Measurements from ENCODE around the gene BHMT. TPM values are rescaled to one million over a fixed set of nuclear protein-coding genes. Genes with fewer than 3 reads are reported as not detected.

BHMT gene
- total RNA-seq, 1 donor from 2014 or later = 0.34 TPM

GRCh38 chr5:79112703-79113058, 1.1 kb downstream of the BHMT start:
- no peak for DNase-seq (ENCODE audit: extremely low spot score, unreplicated experiment)
- H3K4me1 Mint-ChIP-seq (ENCODE audit: unreplicated experiment) = peaks cover 3% of the 10 kb centered on the region
- H3K9me3 Mint-ChIP-seq = no peaks in the 10 kb centered on the region
- TF ChIP-seq, protein P1, sequence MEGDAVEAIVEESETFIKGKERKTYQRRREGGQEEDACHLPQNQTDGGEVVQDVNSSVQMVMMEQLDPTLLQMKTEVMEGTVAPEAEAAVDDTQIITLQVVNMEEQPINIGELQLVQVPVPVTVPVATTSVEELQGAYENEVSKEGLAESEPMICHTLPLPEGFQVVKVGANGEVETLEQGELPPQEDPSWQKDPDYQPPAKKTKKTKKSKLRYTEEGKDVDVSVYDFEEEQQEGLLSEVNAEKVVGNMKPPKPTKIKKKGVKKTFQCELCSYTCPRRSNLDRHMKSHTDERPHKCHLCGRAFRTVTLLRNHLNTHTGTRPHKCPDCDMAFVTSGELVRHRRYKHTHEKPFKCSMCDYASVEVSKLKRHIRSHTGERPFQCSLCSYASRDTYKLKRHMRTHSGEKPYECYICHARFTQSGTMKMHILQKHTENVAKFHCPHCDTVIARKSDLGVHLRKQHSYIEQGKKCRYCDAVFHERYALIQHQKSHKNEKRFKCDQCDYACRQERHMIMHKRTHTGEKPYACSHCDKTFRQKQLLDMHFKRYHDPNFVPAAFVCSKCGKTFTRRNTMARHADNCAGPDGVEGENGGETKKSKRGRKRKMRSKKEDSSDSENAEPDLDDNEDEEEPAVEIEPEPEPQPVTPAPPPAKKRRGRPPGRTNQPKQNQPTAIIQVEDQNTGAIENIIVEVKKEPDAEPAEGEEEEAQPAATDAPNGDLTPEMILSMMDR (conservative IDR thresholded peaks at IDR 0.05) = no peak
- no peak overlapping the region for H3K4me3 Mint-ChIP-seq
- H3K27me3 Mint-ChIP-seq = peaks cover 80% of the 10 kb centered on the region
- H3K27ac Mint-ChIP-seq = no peak overlapping the region
- H3K36me3 Mint-ChIP-seq = peaks cover 3% of the 10 kb centered on the region

DNA sequence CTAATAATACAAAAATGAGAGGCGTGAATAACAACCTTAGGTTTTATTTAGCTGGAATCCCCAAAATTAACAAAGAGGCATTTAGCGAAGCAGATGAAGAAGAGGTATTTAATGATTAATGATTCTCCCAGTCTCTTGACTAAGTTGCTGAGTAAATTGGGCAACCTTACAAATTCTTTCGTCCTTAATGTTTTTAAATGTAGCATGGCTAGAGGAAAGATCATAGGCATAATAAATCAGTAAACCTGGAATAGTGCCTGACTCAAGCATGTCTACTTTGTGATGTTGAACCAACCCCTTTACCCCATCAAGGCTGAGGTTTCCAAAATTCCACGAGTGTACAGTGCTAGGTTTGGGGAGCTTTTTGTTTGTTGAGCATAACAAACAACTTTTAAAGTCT, 7.9 kb downstream of the BHMT start:
- peaks cover 22% of the 10 kb centered on the region for H3K27me3 Mint-ChIP-seq
- no peak for DNase-seq (ENCODE audit: extremely low spot score, unreplicated experiment)
- H3K4me1 Mint-ChIP-seq (ENCODE audit: unreplicated experiment) = no peaks in the 10 kb centered on the region
- TF ChIP-seq, protein P1 (conservative IDR thresholded peaks at IDR 0.05) = no peak
- H3K36me3 Mint-ChIP-seq = no peaks in the 10 kb centered on the region
- no peak overlapping the region for H3K4me3 Mint-ChIP-seq
- no peaks in the 10 kb centered on the region for H3K9me3 Mint-ChIP-seq
- H3K27ac Mint-ChIP-seq = no peak overlapping the region

- DNase-seq (ENCODE audit: extremely low spot score, unreplicated experiment) = no peak
- H3K4me1 Mint-ChIP-seq (ENCODE audit: unreplicated experiment) = no peaks in the 10 kb centered on the region
- H3K9me3 Mint-ChIP-seq = no peaks in the 10 kb centered on the region
- no peak overlapping the region for H3K27ac Mint-ChIP-seq
- peaks cover 14% of the 10 kb centered on the region for H3K27me3 Mint-ChIP-seq
- no peak overlapping the region for H3K4me3 Mint-ChIP-seq
- TF ChIP-seq, protein P1 (conservative IDR thresholded peaks at IDR 0.05) = no peak
- no peaks in the 10 kb centered on the region for H3K36me3 Mint-ChIP-seq
These were observed 8.6 kb downstream of the BHMT start for GRCh38 chr5:79120221-79120620.

DNA sequence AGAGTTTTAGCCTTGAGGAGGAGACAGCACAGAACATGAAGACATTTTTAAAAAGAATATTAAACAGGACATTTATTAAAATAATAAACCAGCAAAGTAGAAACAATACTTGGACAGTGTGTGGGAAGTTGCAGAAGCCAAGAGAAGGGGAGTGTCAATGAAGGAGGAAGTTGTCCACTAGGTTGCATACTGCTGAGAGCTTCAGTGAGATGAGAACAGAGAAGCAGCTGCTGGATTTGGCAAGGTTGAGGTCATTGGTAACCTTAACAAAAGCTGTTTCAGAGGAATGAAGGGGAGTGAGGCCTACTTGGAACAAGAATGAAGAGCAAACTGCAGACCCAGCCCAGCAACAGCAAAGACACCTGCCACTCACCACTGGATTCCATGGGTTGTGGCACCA, 11.4 kb downstream of the BHMT start:
- Mint-ChIP-seq H3K4me3 (no peak overlapping the region), H3K27ac (no peak overlapping the region), H3K4me1 (ENCODE audit: unreplicated experiment) (no peaks in the 10 kb centered on the region), H3K27me3 (peaks cover 4% of the 10 kb centered on the region), H3K36me3 (no peaks in the 10 kb centered on the region), H3K9me3 (no peaks in the 10 kb centered on the region)
- no peak for DNase-seq (ENCODE audit: extremely low spot score, unreplicated experiment)
- TF ChIP-seq, protein P1 (conservative IDR thresholded peaks at IDR 0.05) = no peak

DNA sequence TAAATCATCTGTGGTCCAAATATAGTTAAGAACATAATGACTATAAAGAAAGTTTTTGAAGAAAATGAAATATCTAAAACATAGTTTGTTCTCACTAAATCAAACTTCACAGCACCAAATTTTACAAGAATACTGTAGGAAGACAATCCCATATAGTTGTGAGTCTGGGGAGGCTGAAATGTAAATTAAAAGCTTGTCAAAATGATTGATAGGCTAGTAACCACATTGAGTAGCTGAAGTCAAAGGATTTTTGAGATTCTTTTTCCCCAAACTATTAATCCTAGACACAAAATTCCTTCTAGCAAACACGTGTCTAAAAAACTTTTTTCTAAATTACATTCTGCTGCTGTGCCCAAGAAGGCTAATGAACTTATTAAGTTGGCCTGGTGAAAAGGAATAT, 13.0 kb downstream of the BHMT start:
- no peaks in the 10 kb centered on the region for H3K9me3 Mint-ChIP-seq
- H3K27me3 Mint-ChIP-seq = no peaks in the 10 kb centered on the region
- no peak overlapping the region for H3K4me3 Mint-ChIP-seq
- H3K27ac Mint-ChIP-seq = no peak overlapping the region
- no peaks in the 10 kb centered on the region for H3K36me3 Mint-ChIP-seq
- no peak for DNase-seq (ENCODE audit: extremely low spot score, unreplicated experiment)
- TF ChIP-seq, protein P1 (conservative IDR thresholded peaks at IDR 0.05) = no peak
- H3K4me1 Mint-ChIP-seq (ENCODE audit: unreplicated experiment) = no peaks in the 10 kb centered on the region

DNA sequence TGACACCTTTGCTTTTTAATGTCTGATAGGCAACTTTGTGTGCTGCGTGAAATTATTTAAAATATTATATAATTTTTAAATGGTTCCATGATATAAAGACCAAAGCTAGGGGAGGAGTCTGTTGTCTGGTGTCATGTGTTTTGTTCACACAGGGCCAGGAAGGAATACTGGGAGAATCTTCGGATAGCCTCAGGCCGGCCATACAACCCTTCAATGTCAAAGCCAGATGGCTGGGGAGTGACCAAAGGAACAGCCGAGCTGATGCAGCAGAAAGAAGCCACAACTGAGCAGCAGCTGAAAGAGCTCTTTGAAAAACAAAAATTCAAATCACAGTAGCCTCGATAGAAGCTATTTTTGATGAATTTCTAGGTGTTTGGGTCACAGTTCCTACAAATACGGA, 19.2 kb downstream of the BHMT start:
- TF ChIP-seq, protein P1 (conservative IDR thresholded peaks at IDR 0.05) = no peak
- H3K36me3 Mint-ChIP-seq = no peaks in the 10 kb centered on the region
- no peaks in the 10 kb centered on the region for H3K27me3 Mint-ChIP-seq
- no peaks in the 10 kb centered on the region for H3K9me3 Mint-ChIP-seq
- no peak overlapping the region for H3K27ac Mint-ChIP-seq
- H3K4me1 Mint-ChIP-seq (ENCODE audit: unreplicated experiment) = peaks cover 14% of the 10 kb centered on the region
- H3K4me3 Mint-ChIP-seq = no peak overlapping the region
- DNase-seq (ENCODE audit: extremely low spot score, unreplicated experiment) = no peak

Data from type B pancreatic cell (in vitro differentiated cells).